Heart left ventricle (tissue), 16 donors: ENCODE data around the gene ZSCAN2. TPM values are rescaled to one million over a fixed set of nuclear protein-coding genes. Genes with fewer than 3 reads are reported as not detected.

Source experiments
- ATAC-seq, 4 donors: fragments of 200-7000 bp; cut with Tn5 transposase; one replicate each; pipeline ENCODE4 v1.9.1; 2020 to 2022; ENCODE audit warnings: moderate library complexity in 4 of 4, mild to moderate bottlenecking in 3 of 4, moderate number of reproducible peaks in 1 of 4
- DNase-seq, 5 donors: peaks; one replicate each; pipeline ENCODE4 v3.0.0-alpha.2; 2020
- H3K27ac ChIP-seq, 12 donors: fragments of 200-600 bp; sonication (generic) in 4 of 12; one replicate each; pipeline versions ENCODE4 v1.5.0 to v1.8.0; 2016 to 2022; ENCODE audit warnings: mild to moderate bottlenecking in 2 of 12
- H3K27me3 ChIP-seq, 9 donors: fragments of 200-600 bp; sonication (generic) in 2 of 9; one replicate each; pipeline versions ENCODE4 v1.5.1 to v1.8.0; 2016 to 2022; ENCODE audit warnings: mild to moderate bottlenecking in 3 of 9
- H3K36me3 ChIP-seq, 9 donors: fragments of 200-600 bp; sonication (generic) in 2 of 9; one replicate each; pipeline versions ENCODE4 v1.5.0 to v1.8.0; 2018 to 2022; ENCODE audit warnings: mild to moderate bottlenecking in 2 of 9
- H3K4me1 ChIP-seq, 12 donors: fragments of 200-600 bp; sonication (generic) in 4 of 12; one replicate each; pipeline versions ENCODE4 v1.5.0 to v1.8.0; 2016 to 2022; ENCODE audit warnings: mild to moderate bottlenecking in 3 of 12
- H3K4me3 ChIP-seq, 12 donors: fragments of 200-600 bp; sonication (generic) in 4 of 12; one replicate each; pipeline versions ENCODE4 v1.5.0 to v1.8.0; 2017 to 2022; ENCODE audit warnings: mild to moderate bottlenecking in 9 of 12, moderate library complexity in 4 of 12
- H3K9me3 ChIP-seq, 12 donors: fragments of 200-600 bp; sonication (generic) in 4 of 12; one replicate each; pipeline versions ENCODE4 v1.5.0 to v1.8.0; 2016 to 2022; ENCODE audit warnings: mild to moderate bottlenecking in 1 of 12
- POLR2A ChIP-seq, 2 donors: fragments of 450-650 bp; IDR thresholded peaks; one replicate each; pipeline ENCODE4 v1.6.1; 2017; ENCODE audit warnings: antibody characterized with exemption in 2 of 2, mild to moderate bottlenecking in 2 of 2, moderate library complexity in 2 of 2
- WGBS, 4 donors: extraction: QIAGEN DNeasy Blood & Tissue Kit in 2 of 4; methylation state at CpG; one replicate each; pipeline versions ENCODE4 v1.1.5 to v1.1.7; 2013 to 2018; 5-methylcytosine and 5-hydroxymethylcytosine counted together
- intact Hi-C, 10 donors: fragments of 100-400 bp; cut with DNase I; formaldehyde crosslinking; loops; one replicate each; pipeline versions ENCODE4 v1.11.1 to v1.14.2; 2022
- polyA plus RNA-seq, 2 donors: library from polyadenylated mRNA; stranded (reverse); fragments of 200-250 nt; gene quantifications; one replicate each; pipeline ENCODE4 v1.2.3, GENCODE V29; 2013
- total RNA-seq, 9 donors: library from RNA; depleted of rRNA in 2 of 9; stranded (reverse); fragments of >200 nt in 2 of 9; fragmentation: NEBNext Ultra II Directional in 3 of 9; extraction: Animal tissue kit (Norgen Biotek cat#: 25700) in 3 of 9; gene quantifications; one replicate each; pipeline versions ENCODE4 v1.1.0 to v1.2.4, GENCODE V29; 2016 to 2023
- TF ChIP-seq, protein P1 (sequence below), 12 donors: fragments of 200-600 bp; sonication (generic) in 4 of 12; IDR thresholded peaks; one replicate each; pipeline versions ENCODE4 v1.5.0 to v1.8.0; 2018 to 2022; ENCODE audit warnings: antibody characterized with exemption in 12 of 12, mild to moderate bottlenecking in 5 of 12
- donor health status: ischemic (EF 13 %, LVEDD 7.1; RV severe dilation, severe dysfunction).
- donor health status: healthy with polysubstance abuse.
- donor health status: DM: no; HTN: yes; CAD: no.
- donor health status: DM: no; HTN: no; CAD: no.
- donor health status: ischemic (EF 25% LVEDD 6.9; RV normal size, moderate dysfunction).
- donor health status: ischemic (EF 25% LVEDD 5.7; RV mildly dilated, moderate dysfunction).
- donor health status: healthy.
- donor health status: DM: yes; HTN: yes; CAD: no.
- donor health status: ischemic (EF 35%, LVEDD 5.7; RV mildly dilated, moderate dysfunction).
- donor health status: nonischemic (EF 11% LVEDD 7.7; RV severe dilation, severe dysfunction).
- donor health status: DM: yes; HTN: yes; CAD: no.
- donor health status: PGD.
- donor health status: ischemic (EF 29% LVEDD 5.4; RV normal size, mild dysfunction).
- donor health status: nonischemic (EF 23%, LVEDD 6.1; RV moderate dilation, normal function).

ZSCAN2 gene
- total and polyA plus RNA-seq, 11 donors: 4.3 to 10.6 (median 5.6) TPM

DNA sequence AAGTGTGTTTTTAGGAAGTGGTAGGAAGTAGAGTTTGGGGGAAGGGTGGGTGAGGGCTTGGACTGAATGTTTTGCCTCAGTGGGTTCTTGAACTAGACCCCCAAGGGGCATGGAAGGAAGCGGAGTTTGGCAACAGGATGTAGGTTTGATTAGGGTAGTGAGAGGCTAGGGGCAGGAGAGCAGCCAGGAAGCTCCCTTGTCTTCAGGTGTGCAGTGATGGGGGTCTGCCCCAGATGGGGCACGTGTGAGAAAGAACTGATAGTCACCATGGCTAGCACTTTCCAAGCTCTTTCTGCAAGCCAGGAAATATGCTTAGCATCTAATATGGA, 4.7 kb downstream of the ZSCAN2 start:
- intact Hi-C loops: no loop called here
- no peak for DNase-seq
- H3K27ac ChIP-seq: peak overlapping the region in 1 of 12 donors; percentile 3

DNA sequence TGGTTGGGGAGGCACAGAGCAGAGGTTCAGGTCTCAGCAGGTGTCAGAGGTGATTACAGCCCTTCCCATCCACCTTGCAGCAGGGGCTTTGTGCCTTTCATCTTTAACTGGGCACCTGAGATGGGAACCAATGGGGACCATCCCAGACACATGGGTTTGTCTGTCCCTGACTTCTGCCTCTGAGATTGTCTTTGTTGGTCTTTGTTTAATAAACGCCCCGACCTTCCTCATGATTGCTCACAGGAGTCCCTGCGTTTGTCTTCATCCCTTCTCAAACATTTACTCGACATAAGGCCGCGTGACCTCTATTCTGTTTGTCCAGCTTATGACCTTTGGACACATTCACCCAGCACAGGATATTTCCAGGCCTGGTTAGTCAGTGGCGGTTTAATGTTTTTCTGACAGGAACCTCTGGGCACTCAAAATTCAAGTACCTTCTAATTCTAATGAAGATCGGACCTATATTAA, 5.9 kb downstream of the ZSCAN2 start:
- H3K4me3 ChIP-seq: no peak overlapping the region
- no peak for ATAC-seq
- intact Hi-C loops: no loop called here
- H3K27ac ChIP-seq: no peak overlapping the region
- TF ChIP-seq POLR2A (IDR thresholded peaks at IDR 0.05): no peak
- TF ChIP-seq, protein P1, sequence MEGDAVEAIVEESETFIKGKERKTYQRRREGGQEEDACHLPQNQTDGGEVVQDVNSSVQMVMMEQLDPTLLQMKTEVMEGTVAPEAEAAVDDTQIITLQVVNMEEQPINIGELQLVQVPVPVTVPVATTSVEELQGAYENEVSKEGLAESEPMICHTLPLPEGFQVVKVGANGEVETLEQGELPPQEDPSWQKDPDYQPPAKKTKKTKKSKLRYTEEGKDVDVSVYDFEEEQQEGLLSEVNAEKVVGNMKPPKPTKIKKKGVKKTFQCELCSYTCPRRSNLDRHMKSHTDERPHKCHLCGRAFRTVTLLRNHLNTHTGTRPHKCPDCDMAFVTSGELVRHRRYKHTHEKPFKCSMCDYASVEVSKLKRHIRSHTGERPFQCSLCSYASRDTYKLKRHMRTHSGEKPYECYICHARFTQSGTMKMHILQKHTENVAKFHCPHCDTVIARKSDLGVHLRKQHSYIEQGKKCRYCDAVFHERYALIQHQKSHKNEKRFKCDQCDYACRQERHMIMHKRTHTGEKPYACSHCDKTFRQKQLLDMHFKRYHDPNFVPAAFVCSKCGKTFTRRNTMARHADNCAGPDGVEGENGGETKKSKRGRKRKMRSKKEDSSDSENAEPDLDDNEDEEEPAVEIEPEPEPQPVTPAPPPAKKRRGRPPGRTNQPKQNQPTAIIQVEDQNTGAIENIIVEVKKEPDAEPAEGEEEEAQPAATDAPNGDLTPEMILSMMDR (IDR thresholded peaks at IDR 0.05): no peak
- DNase-seq: no peak
- peaks cover 0 to 40% (median 18%) of the 10 kb centered on the region in 9 donors for H3K36me3 ChIP-seq
- peaks cover 0 to 23% (median 7%) of the 10 kb centered on the region in 12 donors for H3K4me1 ChIP-seq
- H3K9me3 ChIP-seq: no peaks in the 10 kb centered on the region
- no peaks in the 10 kb centered on the region for H3K27me3 ChIP-seq
- WGBS, 4 donors: 85 to 94% (median 89%) methylated on average over 8 of the region's 8 CpGs

More for the DNA sequence above, 4.7 kb downstream of the ZSCAN2 start:
- Histone ChIP-seq H3K27me3 (no peaks in the 10 kb centered on the region), H3K4me3 (no peak overlapping the region), H3K4me1 (peaks cover 0 to 27% (median 10%) of the 10 kb centered on the region in 12 donors), H3K36me3 (peaks cover 0 to 40% (median 18%) of the 10 kb centered on the region in 9 donors), H3K9me3 (no peaks in the 10 kb centered on the region)
- no peak for ATAC-seq
- TF ChIP-seq POLR2A (IDR thresholded peaks at IDR 0.05): no peak
- TF ChIP-seq, protein P1 (IDR thresholded peaks at IDR 0.05): no peak
- WGBS, 4 donors: 45 to 65% (median 59%) methylated on average over 2 of the region's 2 CpGs

DNA sequence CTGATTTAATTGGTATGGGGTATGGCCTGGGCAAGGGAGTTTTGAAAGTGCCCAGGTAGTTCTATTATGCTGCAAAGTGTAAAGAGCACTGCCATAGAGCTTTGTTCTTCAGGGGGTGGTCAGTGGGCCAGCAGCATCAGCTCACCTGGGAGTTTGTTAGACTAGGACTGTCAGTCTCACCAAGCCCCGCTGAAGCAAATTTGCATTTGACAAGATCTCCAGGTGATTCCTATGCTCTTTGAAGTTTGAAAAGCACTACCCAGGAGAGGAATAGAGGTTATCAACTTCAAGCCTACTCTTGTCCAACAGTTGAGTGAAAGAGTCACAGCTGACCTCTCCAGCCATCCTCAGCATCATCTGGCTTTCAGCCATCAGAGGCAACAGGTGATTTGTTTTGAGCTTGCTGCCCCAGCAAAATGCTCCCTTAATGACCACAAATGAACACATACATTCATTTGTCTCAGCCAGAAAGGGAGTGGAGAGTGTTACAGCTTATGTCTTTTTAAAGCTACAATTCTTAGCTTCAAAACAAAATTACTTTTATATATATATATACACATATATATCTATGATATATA, 8.0 kb downstream of the ZSCAN2 start:
- intact Hi-C loops: no loop called here
- no peak overlapping the region for H3K4me3 ChIP-seq
- H3K27me3 ChIP-seq: no peaks in the 10 kb centered on the region
- WGBS, 4 donors: 66 to 82% (median 73%) methylated on average over 1 of the region's 1 CpG
- TF ChIP-seq, protein P1 (IDR thresholded peaks at IDR 0.05): no peak
- no peak for TF ChIP-seq POLR2A (IDR thresholded peaks at IDR 0.05)
- ATAC-seq (no peak), DNase-seq (no peak)
- no peaks in the 10 kb centered on the region for H3K9me3 ChIP-seq
- H3K36me3 ChIP-seq: peaks cover 0 to 36% (median 18%) of the 10 kb centered on the region in 9 donors
- no peak overlapping the region for H3K27ac ChIP-seq
- peaks cover 0 to 14% (median 5%) of the 10 kb centered on the region in 12 donors for H3K4me1 ChIP-seq

DNA sequence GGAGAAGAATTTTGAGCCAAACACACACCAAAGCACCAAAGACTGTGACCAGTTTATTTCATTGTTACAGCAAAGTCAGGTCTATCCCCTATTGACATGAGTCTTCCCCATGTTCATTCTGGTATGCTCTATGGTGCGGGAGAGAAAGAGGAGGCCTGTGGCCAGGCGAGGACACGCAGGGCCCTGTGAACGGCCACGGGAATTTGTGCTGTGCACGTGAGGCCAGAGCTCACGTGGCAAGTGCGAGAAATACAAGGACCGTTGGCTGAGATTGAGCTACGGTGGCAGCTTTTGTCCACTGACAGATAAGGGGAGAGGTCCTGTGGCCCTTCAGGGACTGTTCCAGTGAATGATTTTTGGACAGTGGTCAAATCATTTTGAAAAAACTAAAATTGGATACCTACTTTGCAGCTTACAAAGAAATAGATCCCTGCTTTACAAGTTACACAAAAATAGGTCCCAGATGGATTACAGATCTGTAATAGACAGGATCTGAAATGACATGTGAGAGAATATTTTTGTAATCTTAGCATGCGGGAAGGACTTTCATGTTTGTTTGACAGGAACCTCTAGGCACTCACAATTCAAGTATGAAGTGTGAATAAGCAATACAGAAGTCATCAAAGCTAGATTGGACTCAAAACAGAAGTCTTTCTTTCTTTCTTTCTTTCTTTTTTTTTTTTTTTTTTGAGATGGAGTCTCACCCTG, 9.2 kb downstream of the ZSCAN2 start:
- Histone ChIP-seq H3K9me3 (no peaks in the 10 kb centered on the region), H3K27ac (peak overlapping the region in 9 of 12 donors; percentile 2 to 58 (median 39)), H3K27me3 (no peaks in the 10 kb centered on the region), H3K4me3 (no peak overlapping the region), H3K36me3 (peaks cover 0 to 27% (median 11%) of the 10 kb centered on the region in 9 donors), H3K4me1 (peaks cover 0 to 14% (median 6%) of the 10 kb centered on the region in 12 donors)
- intact Hi-C loops: no loop called here
- WGBS, 4 donors: 50 to 62% (median 52%) methylated on average over 11 of the region's 11 CpGs
- ATAC-seq (peak in 3 of 4 donors; percentile 73 to 79 (median 74)), DNase-seq (peak in 2 of 5 donors; percentile 43 to 52)
- TF ChIP-seq, protein P1 (IDR thresholded peaks at IDR 0.05): no peak
- no peak for TF ChIP-seq POLR2A (IDR thresholded peaks at IDR 0.05)
